Caco-2 (cell line): ENCODE measurements around the gene SDR42E2. TPM values are rescaled to one million over a fixed set of nuclear protein-coding genes. Genes with fewer than 3 reads are reported as not detected.
"Not testable (repeated sequence)": the region's sequence is repeated elsewhere in the genome, so short reads cannot be mapped to it uniquely, and the experiment has no call there.

Source experiments
- BruUV-seq: library from RNA; stranded (reverse); fragments of 400-500 nt; replicated peaks from 2 replicates; lab custom pipeline; 2021; lab: Mats Ljungman, UMichigan
- CTCF ChIA-PET: fragments of 300-600 bp; sonication (Branson Sonifier 250); formaldehyde crosslinking; loops from one replicate; lab custom pipeline; 2022; ENCODE audit warnings: antibody characterized with exemption; lab: Charles Lee
- POLR2A ChIA-PET: fragments of 300-600 bp; sonication (Branson Sonifier 250); formaldehyde crosslinking; loops from one replicate; lab custom pipeline; 2022; ENCODE audit warnings: antibody characterized with exemption; lab: Charles Lee
- DNase-seq, 2 experiments: peaks; one replicate each; pipeline versions ENCODE4 v3.0.0 to v3.0.0-alpha.2; 2020 to 2022
- H3K27me3 ChIP-seq: replicated peaks from 2 replicates; pipeline ENCODE4 v1.6.0; 2011; ENCODE audit warnings: low read length; ENCODE audit not compliant: control insufficient read depth, insufficient read depth
- H3K36me3 ChIP-seq: 2 replicates; pipeline ENCODE4 v1.5.1; 2011; ENCODE audit warnings: low read length; ENCODE audit not compliant: control insufficient read depth, insufficient read depth
- H3K4me1 ChIP-seq: fragments of 250-450 bp; sonication (Bioruptor Pico); 2 replicates; pipeline ENCODE4 v1.5.1; 2020; ENCODE audit warnings: mild to moderate bottlenecking
- H3K4me3 ChIP-seq: 2 replicates; pipeline ENCODE4 v1.5.1; 2011; ENCODE audit warnings: low read depth, mild to moderate bottlenecking, control low read depth, low read length
- H3K9me3 ChIP-seq: fragments of 250-450 bp; sonication (Bioruptor Pico); 2 replicates; pipeline ENCODE4 v1.5.1; 2020; ENCODE audit warnings: mild to moderate bottlenecking, moderate library complexity
- H3K27ac Mint-ChIP-seq: one replicate; pipeline ENCODE4 v1.8.0; 2022; ENCODE audit warnings: mixed read lengths; ENCODE audit not compliant: unreplicated experiment
- H3K27me3 Mint-ChIP-seq: one replicate; pipeline ENCODE4 v1.8.0; 2022; ENCODE audit warnings: mixed read lengths; ENCODE audit not compliant: insufficient read depth, unreplicated experiment
- H3K36me3 Mint-ChIP-seq: one replicate; pipeline ENCODE4 v1.8.0; 2022; ENCODE audit warnings: mild to moderate bottlenecking, mixed read lengths; ENCODE audit not compliant: insufficient read depth, unreplicated experiment
- H3K4me1 Mint-ChIP-seq: one replicate; pipeline ENCODE4 v1.8.0; 2022; ENCODE audit warnings: low read depth, mixed read lengths; ENCODE audit not compliant: unreplicated experiment
- H3K4me3 Mint-ChIP-seq: one replicate; pipeline ENCODE4 v1.8.0; 2022; ENCODE audit warnings: mild to moderate bottlenecking, moderate library complexity, mixed read lengths; ENCODE audit not compliant: unreplicated experiment
- H3K9me3 Mint-ChIP-seq: one replicate; pipeline ENCODE4 v1.8.0; 2022; ENCODE audit warnings: mixed read lengths; ENCODE audit not compliant: unreplicated experiment
- CTCF ChIP-seq, 2 experiments: fragments of 200-600 bp in 1 of 2; IDR thresholded peaks; 1 replicate in 1 of 2; 2 replicates in 1 of 2; pipeline versions ENCODE4 v1.5.1 to v1.8.0; 2011 to 2022; ENCODE audit warnings: antibody characterized with exemption in 1 of 2, control low read depth in 1 of 2, inconsistent platforms in 1 of 2, low read depth in 1 of 2, low read length in 1 of 2, mild to moderate bottlenecking in 1 of 2, moderate library complexity in 1 of 2; ENCODE audit not compliant: insufficient read depth in 1 of 2, severe bottlenecking in 1 of 2, unreplicated experiment in 1 of 2
- intact Hi-C: fragments of 100-400 bp; cut with micrococcal nuclease; formaldehyde crosslinking; loops from one replicate; pipeline ENCODE4 v1.10.0; 2022; ENCODE audit not compliant: unreplicated experiment
- total RNA-seq: library from RNA; stranded (reverse); gene quantifications from 2 replicates; pipeline ENCODE4 v1.2.3, GENCODE V29; 2022

The SDR42E2 gene
- total RNA-seq, 1 experiment from 2014 or later: not detected

DNA sequence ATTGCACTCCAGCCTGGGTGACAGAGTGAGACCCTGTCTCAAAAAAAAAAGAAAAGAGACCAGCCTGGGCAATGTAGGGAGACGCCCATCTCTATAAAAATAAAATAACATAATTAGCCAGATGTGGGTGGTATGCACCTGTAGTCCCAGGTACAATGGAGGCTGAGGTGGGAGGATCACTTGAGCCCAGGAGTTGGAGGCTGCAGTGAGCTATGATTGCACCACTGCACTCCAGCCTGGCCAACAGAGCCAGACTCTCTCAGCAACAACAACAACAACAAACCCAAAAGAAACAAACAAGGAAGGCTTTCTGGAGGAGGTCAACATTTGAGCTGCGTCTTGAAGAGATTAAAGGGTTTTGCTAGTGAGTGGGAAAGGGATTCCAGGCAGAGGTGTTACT is 52.1 kb downstream of the SDR42E2 start:
- no TSS peak for BruUV-seq
- POLR2A ChIA-PET: no interaction called here
- H3K4me3 ChIP-seq: no peak overlapping the region

GRCh38 chr16:22214889-22215288 is 52.6 kb downstream of the SDR42E2 start:
- peaks cover 19% of the 10 kb centered on the region for H3K36me3 Mint-ChIP-seq
- BruUV-seq: no TSS peak
- no peaks in the 10 kb centered on the region for H3K4me1 ChIP-seq
- ChIA-PET POLR2A (no interaction called here), CTCF (no interaction called here)
- H3K27ac Mint-ChIP-seq: no peak overlapping the region
- H3K4me3 ChIP-seq: no peak overlapping the region
- no peaks in the 10 kb centered on the region for H3K27me3 Mint-ChIP-seq
- H3K27me3 ChIP-seq: no peaks in the 10 kb centered on the region
- peaks cover 2% of the 10 kb centered on the region; the same call in 1 of the 2 replicates for H3K36me3 ChIP-seq
- no peak for TF ChIP-seq CTCF (IDR thresholded peaks at IDR 0.05; ENCODE audit: insufficient read depth in 1 of 2, low read depth in 1 of 2, low read length in 1 of 2, severe bottlenecking in 1 of 2, unreplicated experiment in 1 of 2)
- H3K4me3 Mint-ChIP-seq: no peak overlapping the region
- no peak for DNase-seq
- no peaks in the 10 kb centered on the region for H3K4me1 Mint-ChIP-seq
- no peaks in the 10 kb centered on the region for H3K9me3 ChIP-seq
- intact Hi-C loops: no loop called here
- no peaks in the 10 kb centered on the region for H3K9me3 Mint-ChIP-seq

More for the DNA sequence above, 52.1 kb downstream of the SDR42E2 start:
- no peaks in the 10 kb centered on the region for H3K4me1 Mint-ChIP-seq
- no peak for TF ChIP-seq CTCF (IDR thresholded peaks at IDR 0.05; ENCODE audit: insufficient read depth in 1 of 2, low read depth in 1 of 2, low read length in 1 of 2, severe bottlenecking in 1 of 2, unreplicated experiment in 1 of 2)
- no peaks in the 10 kb centered on the region for H3K27me3 ChIP-seq
- no peak overlapping the region for H3K4me3 Mint-ChIP-seq
- H3K4me1 ChIP-seq: no peaks in the 10 kb centered on the region
- H3K36me3 Mint-ChIP-seq: peaks cover 19% of the 10 kb centered on the region
- H3K9me3 ChIP-seq: no peaks in the 10 kb centered on the region
- H3K9me3 Mint-ChIP-seq: no peaks in the 10 kb centered on the region
- H3K36me3 ChIP-seq: peaks cover 2% of the 10 kb centered on the region; the same call in 1 of the 2 replicates
- no peak overlapping the region for H3K27ac Mint-ChIP-seq
- intact Hi-C loops: no loop called here
- no peaks in the 10 kb centered on the region for H3K27me3 Mint-ChIP-seq
- DNase-seq: no peak
- CTCF ChIA-PET: no interaction called here

- Mint-ChIP-seq H3K4me3 (no peak overlapping the region), H3K4me1 (no peaks in the 10 kb centered on the region), H3K9me3 (no peaks in the 10 kb centered on the region), H3K27ac (no peak overlapping the region), H3K36me3 (peaks cover 11% of the 10 kb centered on the region), H3K27me3 (no peaks in the 10 kb centered on the region)
- BruUV-seq: no TSS peak
- Histone ChIP-seq H3K4me3 (no peak overlapping the region), H3K9me3 (no peaks in the 10 kb centered on the region), H3K36me3 (no peaks in the 10 kb centered on the region), H3K4me1 (no peaks in the 10 kb centered on the region), H3K27me3 (no peaks in the 10 kb centered on the region)
- intact Hi-C loops: no loop called here
- POLR2A ChIA-PET: no interaction called here
- no peak for DNase-seq
- no peak for TF ChIP-seq CTCF (IDR thresholded peaks at IDR 0.05; ENCODE audit: insufficient read depth in 1 of 2, low read depth in 1 of 2, low read length in 1 of 2, severe bottlenecking in 1 of 2, unreplicated experiment in 1 of 2)
- CTCF ChIA-PET: interaction anchor here (0.6 kb wide), 1 partner anchor 118 kb away, joined by 3 read pairs; no protein-coding TSS in a partner anchor
These were observed 54.0 kb downstream of the SDR42E2 start for GRCh38 chr16:22216191-22216831.

GRCh38 chr16:22216832-22217225 is 54.5 kb downstream of the SDR42E2 start:
- H3K4me1 ChIP-seq, BruUV-seq, H3K36me3 ChIP-seq, intact Hi-C loops, H3K4me1 Mint-ChIP-seq, POLR2A ChIA-PET, H3K4me3 ChIP-seq, H3K9me3 ChIP-seq, DNase-seq, H3K27ac Mint-ChIP-seq, H3K27me3 ChIP-seq, H3K4me3 Mint-ChIP-seq, H3K36me3 Mint-ChIP-seq, H3K27me3 Mint-ChIP-seq, H3K9me3 Mint-ChIP-seq: not testable (repeated sequence)
- CTCF ChIA-PET: interaction anchor here (0.6 kb wide), 1 partner anchor 118 kb away, joined by 3 read pairs; no protein-coding TSS in a partner anchor
